Effector CD8-positive, alpha-beta T cell (primary cell): ENCODE measurements around the gene ETS1.

Experiments used
- DNase-seq: peaks from one replicate; lab custom pipeline; 2025; lab: John Stamatoyannopoulos, UW

Gene ETS1

DNA sequence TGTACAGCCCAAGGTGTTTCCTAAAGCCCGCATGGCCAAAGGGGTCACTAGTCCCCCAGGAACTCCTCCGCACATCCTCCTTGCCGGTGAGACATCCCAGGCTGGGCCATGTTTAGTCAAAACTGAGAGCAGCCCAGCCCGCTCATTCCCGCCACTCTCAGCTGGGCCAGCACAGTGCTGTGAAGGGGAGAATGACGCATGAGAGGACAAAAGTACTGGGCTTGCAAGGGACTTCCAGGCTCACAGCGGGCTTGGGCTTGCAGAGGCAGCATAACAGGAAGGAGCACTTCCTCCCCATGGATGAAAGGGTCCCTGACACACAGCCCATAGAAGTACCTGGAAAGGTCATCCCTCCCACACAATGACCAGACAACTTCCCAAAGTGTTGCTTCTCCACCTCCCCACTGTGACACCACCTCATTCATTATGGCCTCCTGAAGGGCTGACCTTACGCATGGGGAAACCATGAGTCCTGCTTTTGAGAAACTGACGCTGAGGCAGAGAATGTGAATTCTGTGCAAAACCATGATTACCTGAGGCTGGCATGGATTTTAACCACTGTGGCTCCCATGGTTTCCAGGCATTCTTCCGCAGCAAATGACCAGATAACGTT lies 19.1 kb downstream of the ETS1 start:
- DNase-seq = no peak

DNA sequence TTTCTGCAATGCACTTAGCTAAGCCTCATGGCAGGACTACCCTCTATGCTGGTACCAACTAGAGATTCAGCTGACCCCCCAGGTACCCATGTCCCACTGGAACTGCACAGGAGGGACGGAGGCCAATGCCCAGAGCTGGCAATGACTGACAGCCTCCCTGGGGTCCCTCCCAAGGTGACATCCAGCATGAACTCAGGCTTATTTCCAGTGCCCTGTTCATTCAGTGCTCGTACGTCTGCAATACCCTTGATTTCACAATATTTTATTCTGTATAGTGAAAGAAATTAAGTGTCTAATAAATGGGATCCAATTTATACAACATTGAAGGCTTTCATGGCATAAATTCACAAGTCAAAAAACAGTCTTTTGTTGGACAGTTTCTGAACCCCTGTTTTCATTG lies 20.2 kb downstream of the ETS1 start:
- no peak for DNase-seq

DNA sequence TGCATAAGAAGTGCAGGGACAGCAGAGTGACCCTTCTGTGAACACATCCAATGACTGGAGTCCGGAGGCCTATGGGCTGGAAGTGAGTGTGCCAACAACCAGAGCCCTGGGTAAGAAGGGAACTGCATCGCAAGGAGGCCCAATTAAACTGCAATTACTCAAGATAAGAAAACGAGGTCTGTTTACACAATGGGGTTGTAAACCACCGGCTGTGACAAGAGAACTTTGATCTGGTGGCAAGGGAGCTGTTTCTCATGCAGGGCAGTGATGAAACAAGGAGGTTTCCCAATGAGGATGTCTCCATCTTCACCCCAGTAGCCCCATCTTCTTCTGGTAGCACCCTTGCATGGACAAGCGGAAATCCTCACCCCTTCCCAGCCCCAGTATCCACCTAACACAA lies 21.5 kb downstream of the ETS1 start:
- DNase-seq = no peak

DNA sequence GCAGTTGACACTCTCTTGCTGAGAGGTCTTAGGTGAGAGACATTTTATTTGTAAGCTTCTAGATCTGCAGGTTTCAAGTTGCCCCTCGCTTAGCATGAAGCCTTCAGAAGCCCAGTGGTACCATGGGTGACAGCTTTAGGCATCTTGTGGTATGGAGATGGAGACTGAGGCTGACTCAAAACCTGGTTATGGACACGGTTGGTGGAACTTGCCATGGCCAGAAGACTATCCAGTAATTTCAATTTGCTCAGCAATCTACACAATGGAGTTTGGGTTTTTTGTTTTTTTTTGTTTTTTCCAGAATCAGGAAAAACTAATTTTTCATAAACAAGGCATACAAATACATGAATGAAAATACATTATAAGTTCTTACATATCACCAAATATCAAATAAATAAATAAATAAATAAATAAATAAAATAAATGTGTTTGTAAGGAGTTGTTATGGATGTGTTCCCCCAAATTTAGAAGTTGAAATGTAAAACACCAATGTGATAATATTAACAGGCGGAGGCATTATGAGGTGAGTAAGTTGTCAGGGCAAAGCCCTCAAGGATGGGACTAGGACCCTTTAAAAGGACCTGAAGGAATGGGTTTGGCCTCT lies 22.6 kb downstream of the ETS1 start:
- no peak for DNase-seq

DNA sequence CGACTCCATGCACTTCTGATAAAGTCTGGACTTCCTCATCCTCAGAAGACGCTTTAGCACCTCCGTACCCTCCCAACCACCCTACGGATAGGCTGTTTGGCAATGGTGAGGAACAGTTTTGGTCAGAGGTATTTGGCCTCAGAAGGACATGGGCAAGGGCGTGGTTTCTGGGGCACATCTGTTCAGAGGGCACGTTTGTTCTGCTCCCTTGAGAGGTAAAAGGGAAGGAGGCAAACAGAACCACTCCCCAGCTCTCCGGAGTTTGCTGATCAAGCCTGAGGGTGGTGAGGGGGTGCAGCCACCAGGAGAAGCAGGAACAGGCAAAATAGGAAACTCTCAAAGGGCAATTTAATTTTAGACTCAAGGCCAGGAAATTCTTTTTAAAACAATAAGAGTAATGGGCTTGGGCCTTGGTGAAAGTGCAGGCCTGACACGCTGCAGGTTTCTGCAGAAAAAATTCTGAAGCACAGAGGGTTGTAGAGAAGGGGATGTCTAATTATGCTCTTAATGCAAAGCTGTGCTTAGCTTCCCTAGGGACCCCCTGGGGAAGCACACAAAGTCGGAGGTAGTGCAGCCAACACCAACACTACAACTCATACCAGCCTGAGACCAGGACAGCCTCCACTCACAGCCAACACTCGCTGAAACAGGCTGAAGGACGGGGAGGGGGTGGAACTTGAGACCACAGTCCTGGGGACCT lies 23.3 kb downstream of the ETS1 start:
- no peak for DNase-seq

DNA sequence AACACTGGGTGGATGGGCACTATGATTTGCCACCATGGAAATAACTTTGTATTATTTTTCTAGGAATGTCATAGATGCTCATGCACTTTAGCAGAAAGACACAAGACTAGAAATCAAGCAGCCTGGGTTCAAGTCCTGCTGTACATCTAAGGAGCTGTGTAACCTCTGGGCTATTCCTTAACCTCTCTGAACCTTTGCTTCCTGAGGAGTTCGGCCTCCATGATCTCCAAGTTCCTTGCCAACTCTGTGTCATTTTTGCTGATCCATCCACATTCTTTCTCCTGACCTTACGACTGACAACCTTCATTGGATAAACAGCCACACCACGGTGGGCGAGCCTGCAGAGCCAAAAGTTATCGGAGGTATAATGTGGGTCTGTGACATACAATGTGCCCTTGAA lies 24.1 kb downstream of the ETS1 start:
- no peak for DNase-seq

DNA sequence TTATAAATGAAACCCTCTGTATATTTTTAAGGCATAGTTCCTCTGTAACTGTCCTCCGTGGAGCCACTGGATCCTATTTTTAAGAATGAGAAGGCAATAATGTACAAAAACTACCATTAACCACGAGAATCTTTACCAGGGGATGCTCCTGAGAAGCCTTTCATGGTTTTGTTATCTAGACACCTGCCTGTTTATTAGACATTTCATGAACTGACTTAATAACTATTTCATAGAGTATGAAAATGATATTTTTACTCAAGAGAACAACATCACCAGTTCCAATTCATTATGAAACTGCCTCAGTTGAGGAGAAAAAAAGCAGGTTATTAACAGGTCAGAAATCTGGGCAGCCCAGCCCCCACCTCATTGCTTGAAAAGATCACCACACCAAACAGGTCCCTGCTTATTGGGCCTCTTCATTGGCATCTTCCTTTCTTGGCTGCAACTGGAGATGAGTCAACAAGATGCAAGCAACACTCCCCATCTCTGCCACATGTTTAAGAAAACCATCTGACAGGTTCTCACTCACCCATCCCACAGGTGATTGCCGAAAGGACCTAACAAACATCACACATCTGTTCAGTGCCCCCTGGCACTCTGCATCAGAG lies 27.8 kb downstream of the ETS1 start:
- no peak for DNase-seq

DNA sequence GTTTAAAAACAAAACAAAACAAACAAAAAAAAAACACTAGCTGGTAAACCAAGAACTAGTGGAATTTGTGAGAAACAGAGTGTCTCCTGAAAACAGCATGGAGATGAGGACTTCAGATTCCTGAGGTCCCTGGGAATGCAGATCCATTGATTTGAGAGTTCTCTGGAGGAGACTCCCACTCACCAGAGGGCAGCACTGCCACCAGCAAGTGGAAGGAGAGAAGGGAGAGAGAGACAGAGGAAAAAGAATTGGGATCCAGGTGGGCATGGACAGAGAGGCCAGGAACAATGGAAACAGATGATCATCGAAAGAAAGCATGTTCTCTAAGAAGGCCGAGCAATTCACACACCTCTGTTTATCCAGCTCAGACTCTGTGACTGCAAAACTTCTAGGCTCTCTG lies 31.8 kb downstream of the ETS1 start:
- DNase-seq = no peak

DNA sequence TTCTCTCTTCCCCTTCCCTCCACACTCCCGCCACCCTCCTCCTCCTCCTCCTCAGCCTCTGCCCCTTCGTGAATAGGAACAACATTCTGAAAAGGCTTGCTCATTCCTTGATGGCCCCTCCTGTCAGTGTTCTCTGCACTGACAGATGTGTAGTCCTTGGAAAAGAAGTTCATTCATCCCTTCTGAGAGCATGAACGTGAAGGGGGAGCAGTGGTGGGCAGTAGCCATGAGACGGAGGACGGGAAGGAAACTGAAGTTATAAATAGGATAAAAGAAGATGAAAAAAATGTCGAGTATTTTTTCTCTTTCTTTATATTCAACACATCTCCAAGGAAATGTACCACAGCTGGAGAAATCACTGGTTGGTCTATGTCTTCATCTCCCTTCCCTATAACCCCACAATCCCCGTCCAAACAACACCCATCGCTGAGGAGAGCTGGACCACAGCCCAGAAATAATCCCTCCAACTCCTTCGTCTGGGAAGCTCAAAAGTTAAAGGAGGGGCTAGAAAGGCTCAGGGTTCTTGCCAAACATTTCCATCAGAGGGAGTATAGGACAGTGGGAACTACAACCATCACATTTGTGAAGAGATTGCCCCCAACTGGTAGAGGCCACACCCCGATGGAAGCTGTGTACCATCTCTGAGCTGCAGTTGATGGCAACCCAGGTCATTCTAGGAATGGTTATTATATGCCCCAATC lies 33.5 kb downstream of the ETS1 start:
- no peak for DNase-seq

DNA sequence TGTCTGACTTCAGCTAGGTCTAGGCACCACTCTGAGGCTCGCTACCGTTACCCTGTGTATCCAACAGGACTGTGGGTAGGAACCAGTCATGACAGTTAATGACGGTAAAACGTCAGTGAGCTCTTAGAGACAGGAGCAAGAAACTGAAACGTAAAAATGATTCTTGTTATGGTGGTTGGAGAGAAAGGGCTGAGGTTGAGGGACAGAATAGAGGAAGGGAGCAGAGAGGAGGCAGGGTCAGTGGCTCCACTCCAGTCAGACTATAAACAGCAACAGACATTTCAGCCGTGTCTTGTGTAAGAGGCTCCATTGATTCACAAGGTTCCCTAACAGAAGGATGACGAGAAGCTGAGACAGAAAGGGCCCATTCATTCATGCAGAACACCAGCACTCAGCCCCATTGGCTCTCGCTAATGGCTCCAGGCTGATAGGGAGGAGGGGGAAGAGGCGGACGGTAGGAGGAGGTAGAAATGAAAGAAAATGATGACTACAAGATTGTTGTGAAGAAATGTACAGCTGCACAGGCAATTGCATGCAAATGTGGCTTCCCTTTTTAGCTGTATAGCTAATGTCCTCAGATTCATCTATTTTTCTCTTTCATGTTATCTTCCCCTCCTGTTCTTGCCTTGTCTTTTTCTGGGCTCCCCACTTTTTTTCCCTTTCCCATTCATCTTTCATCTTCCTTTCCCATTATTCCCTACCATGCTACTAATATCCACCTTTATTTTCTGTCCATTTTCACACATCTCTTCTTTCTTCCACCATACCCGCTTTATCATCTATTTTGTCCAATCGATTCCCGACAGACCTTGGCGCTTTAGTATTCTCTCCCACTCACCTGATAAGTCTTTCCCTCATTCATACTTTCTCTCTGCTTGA lies 34.3 kb downstream of the ETS1 start:
- DNase-seq = no peak

DNA sequence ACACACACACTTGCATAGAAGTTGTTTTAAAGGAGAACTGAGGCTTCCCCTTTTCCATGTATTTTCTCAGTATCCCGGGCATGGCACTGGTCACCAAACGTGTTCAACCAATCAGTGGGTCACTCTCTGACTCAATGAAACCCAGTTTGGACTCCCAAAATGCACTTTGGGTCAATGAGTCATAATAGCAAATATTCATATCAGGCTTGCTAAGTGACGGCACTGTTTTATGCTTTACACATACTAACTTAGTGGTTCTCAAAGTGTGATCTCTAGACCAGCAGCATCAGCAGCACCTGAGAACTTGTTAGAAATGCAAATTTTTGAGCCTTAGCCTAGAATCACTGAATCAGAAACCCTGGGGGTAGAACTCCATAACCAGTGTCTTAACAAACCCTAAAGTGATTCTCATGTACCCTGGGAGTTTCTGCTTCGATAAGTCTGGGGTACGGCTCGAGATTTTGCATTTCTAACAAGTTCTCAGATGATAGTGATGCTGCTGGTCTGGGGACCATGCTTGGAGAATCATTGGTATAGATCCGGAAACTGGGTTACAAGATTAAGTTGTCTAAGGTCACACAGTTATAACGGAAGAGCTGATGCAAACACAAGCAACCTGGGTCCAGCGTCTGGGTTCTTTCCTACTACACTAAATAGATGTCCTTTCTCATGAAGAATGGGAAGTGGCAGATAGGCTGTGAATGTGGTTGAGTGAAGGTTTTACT lies 35.6 kb downstream of the ETS1 start:
- no peak for DNase-seq

DNA sequence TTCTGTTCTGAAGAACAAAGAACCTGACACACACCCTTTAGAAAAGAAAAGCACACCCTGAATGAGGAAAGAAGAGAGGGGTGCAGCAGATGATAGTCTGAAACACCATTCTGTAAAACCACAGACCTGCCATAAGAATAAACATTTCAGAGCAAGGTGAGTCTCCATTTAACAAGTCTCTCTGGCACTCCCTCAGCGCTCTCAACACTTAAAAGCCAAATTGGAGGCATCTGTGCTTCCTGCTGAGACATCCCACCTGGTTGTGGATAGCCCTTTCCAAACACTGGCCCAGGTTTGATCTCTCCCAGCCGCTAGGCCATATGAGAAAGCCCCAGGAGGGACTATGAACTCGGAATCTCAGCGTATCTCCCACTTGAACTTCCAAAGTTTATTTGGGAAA lies 36.3 kb downstream of the ETS1 start:
- DNase-seq = no peak

DNA sequence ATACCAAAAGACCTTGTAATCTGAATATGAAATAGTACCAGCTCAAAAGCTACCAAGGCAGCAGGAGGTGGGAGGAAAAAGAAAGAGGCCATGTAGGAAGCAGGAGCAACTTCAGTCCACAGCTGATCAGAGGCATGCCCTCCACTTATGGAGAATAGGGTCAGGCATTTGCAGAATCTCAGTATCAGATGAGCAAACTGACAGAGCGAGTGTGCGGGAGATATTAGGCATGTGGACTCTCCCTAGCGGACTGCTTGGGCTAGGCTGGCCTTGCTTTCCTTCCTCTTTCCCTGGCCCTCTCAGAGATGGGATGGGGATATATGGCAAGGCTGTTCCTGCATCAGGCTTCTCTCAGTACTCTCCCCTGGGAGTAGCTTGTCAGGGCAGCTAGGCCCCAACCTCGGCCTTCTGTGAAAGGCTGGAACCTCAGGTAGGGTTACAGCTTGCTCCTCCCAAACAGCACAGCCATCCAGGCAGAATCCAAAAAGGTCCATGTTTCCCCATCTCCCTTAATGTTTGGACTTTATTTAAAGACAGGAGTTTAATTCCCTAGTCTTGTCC lies 37.0 kb downstream of the ETS1 start:
- DNase-seq = no peak

DNA sequence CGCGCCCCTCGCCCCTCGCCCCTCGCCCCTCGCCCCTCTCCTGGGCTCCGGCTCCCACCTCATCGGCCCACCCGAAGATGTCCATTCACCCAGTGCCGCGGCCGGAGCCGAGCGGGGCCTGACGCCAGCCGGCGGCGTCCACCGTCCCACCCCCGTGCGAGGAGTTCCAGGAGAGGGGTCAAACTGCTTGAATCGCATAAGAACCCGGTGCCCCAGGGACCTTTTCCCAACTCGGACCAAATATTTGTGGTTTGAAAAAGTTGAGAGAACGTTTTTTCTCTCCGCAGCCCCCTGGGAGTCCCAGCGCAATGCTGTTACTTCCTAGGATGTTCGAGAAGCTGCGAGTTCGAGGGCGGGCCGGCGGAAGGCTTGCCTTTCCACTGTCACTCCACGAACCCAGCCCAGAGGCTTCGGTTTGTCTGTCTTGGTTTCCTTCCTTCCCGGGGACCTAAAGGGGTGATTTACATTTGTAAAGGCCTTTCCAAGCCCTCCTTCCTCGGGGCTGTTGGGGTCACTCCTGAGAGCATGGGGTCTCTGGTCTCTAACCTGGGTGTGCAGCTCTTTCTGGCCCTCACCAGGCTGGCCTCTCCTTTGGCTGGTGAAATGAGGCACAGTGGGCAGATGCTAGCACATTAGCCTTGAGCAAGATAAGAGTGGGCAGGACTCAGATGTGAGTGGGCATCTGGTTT lies 38.0 kb downstream of the ETS1 start:
- no peak for DNase-seq

DNA sequence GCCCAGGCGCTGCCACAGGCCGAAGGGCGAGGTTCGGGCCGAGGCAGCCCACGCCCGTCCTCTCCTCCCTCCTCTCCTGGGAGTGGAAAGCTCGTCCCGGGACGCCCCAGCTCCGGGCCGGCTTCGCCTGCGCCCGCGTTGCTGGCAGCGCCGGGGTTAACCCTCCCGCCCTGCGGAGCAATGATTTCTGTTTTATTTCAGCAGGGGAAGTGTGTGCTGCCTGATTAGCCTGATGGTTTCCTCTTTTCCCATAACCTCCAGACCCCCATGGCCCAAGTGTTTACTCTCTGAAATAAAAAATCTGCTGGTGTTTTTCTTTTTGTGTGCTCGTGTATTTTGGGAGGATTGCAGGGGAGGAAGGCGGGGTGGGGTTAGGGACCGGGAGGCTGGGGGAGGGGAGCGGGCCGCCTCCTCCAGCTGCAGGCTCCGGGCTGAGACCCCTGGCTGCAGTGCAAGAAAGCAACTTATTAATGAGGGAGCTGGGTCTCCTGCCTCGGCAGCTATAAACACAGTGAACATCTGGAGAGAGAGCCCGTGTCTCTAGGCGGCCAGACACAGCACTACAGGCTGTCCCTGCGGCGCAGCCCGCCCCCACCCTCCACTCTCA lies 38.6 kb downstream of the ETS1 start:
- DNase-seq = no peak

DNA sequence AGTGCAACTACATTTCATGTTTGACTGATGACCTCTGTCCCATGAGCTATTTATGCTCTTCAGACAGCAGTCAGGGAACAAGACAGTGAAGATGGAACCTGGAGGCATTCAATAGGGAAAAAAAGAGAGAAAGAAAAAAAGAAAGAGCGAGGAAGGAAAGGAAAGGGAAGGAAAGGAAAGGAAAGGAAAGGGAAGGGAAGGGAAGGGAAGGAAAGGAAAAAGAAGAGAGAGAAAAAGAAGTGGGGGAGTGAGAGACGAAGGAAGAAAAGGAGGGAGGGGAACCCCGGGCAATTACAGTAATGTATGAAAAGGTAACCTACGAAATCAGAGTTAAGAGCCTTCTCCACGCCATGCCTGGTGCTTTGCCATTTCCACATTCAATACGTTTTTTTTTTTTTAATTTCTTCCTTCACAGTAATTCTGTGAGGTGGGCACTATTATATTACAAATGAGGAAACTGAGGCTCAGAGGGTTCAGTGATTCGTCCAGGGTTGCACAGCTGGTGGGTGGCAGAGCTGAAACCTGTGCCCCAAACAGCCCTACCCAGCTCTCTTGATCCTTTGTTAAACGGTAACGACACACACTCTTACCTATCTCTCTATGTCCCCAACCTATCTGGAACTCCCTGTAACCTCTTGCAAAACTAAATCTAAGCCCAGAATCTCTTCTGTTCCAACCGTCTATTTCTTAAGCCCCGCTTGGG lies 39.3 kb downstream of the ETS1 start:
- no peak for DNase-seq

DNA sequence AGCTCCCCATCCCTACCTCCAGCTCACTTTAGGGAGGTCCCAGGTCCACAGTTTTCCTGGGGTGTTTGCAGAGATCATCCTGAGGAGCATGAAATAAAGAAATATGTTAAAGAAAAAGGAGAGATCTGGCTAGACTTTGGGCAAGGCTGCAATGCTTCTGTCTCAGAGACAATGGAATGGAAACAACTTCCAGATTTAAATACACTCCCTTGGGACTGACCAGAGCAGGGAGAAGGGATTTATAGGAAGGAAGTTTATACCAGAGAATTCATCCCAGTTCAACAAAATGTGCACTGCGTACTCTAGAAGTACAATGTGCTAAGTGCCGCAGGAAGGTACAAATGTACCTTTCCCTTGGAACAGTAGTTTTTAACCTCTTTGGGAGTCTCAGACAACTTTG lies 40.4 kb downstream of the ETS1 start:
- no peak for DNase-seq

DNA sequence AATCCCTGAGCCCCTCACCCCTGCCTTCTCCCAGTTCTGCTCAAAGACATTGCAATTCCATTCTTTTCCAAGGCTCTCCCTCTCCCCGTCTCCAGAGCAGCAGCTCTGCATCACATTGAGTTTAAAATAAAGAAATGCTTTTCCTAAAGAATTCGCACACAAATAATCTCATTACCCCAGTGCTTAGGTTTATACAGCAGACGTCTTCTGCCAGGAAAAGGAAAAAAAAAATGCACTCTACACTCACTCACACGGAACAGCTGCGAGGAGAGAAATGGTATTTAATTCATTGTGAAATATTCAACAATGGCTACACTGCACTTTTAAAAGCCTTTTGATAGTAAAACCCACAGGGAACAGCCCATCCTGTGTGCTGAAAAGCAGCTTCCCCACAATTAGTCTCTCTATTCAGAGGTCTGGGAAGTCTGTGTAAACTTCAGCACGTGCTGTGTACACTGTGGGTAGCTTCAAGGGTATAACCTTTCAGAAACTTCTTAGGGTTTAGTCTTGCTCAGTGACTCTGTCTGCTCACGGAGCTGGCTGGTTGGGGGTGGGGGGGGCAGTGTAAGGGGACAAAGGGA lies 42.8 kb downstream of the ETS1 start:
- DNase-seq = no peak

DNA sequence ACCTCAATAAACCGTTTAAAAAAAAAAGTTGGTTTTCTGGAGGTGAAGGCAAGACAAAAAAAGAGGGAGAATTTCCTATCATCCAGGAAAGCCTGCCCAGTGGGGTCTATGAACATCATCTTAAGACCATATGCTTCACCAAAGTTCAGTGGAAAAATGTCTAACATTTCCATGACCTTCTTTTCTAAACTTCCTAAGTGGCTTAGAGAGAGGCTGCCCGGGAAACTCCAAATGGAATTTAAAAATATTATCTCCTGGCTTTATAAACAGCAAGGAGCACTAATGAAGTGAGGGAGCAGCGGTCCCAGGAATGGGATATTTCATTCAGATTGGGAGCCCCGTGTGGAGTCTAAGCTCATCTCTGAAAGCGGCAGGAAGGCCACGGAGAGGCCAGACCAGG lies 46.9 kb downstream of the ETS1 start:
- no peak for DNase-seq
